ENCODE data around the gene SLC35F3. TPM values are rescaled to one million over a fixed set of nuclear protein-coding genes. Genes with fewer than 3 reads are reported as not detected.

SLC35F3 gene
- total and polyA plus RNA-seq, 9 of the 15 experiments (the other 6 are each of a cell fraction or from before 2014, with no cell fraction given): 0.04 to 0.07 (median 0.04) TPM; not detected in 6

GRCh38 chr1:233972951-233973635, 68.6 kb downstream of the SLC35F3 start (continued):
- TF ChIP-seq FOXP4 (CRISPR knock-in tag; IDR thresholded peaks at IDR 0.05; ENCODE audit: borderline replicate concordance) (no peak), ZNF316 (IDR thresholded peaks at IDR 0.05) (peak; percentile 94), E2F3 (CRISPR knock-in tag; IDR thresholded peaks at IDR 0.05) (no peak), HINFP (tag; conservative IDR thresholded peaks at IDR 0.05; ENCODE audit: low read depth) (peak; percentile 64; the same call in 1 of the 2 replicates), ZNF77 (CRISPR knock-in tag; IDR thresholded peaks at IDR 0.05) (no peak), CCAR2 (IDR thresholded peaks at IDR 0.05; ENCODE audit: low read depth, low read length) (no peak), MGA (IDR thresholded peaks at IDR 0.05) (peak; percentile 99), SNAPC5 (CRISPR knock-in tag; IDR thresholded peaks at IDR 0.05) (no peak), SMAD3 (CRISPR knock-in tag; conservative IDR thresholded peaks at IDR 0.05) (0 out of 2 replicates have a peak, but pooled peaks have one; percentile 5), ZC3H4 (CRISPR knock-in tag; IDR thresholded peaks at IDR 0.05; ENCODE audit: borderline replicate concordance) (no peak), FOXA3 (CRISPR knock-in tag; conservative IDR thresholded peaks at IDR 0.05 in 1 of 2, IDR thresholded peaks at IDR 0.05 in 1 of 2) (no peak), HOXB6 (CRISPR knock-in tag; IDR thresholded peaks at IDR 0.05; ENCODE audit: borderline replicate concordance) (0 out of 2 replicates have a peak, but pooled peaks have one; percentile 71)

Measured in K562 (cell line).